Lung (tissue), 12 donors: ENCODE measurements around the gene MYD88. TPM values are rescaled to one million over a fixed set of nuclear protein-coding genes. Genes with fewer than 3 reads are reported as not detected.
A peak's percentile ranks its signal among the peaks of the same experiment; 100 is the strongest.

ENCODE experiments used
- ATAC-seq: fragments of 200-7000 bp; cut with Tn5 transposase; one replicate; pipeline ENCODE4 v1.9.1; 2020; ENCODE audit warnings: moderate number of reproducible peaks; ENCODE audit not compliant: insufficient read depth, low FRiP score
- DNase-seq, 3 donors: peaks; one replicate each; pipeline ENCODE4 v3.0.0-alpha.2; 2013 to 2017
- H3K27ac ChIP-seq, 2 donors: one replicate each; pipeline ENCODE4 v1.5.1; 2013; ENCODE audit warnings: mild to moderate bottlenecking in 2 of 2, moderate library complexity in 2 of 2, control low read depth in 1 of 2, inconsistent platforms in 1 of 2, low read depth in 1 of 2, low read length in 1 of 2
- H3K27me3 ChIP-seq, 3 donors: one replicate each; pipeline ENCODE4 v1.5.1; 2013; ENCODE audit warnings: low read length in 2 of 3; ENCODE audit not compliant: control insufficient read depth in 3 of 3, insufficient read depth in 3 of 3
- H3K36me3 ChIP-seq, 4 donors: one replicate each; pipeline ENCODE4 v1.5.1; 2013; ENCODE audit warnings: low read length in 4 of 4, mild to moderate bottlenecking in 1 of 4, moderate library complexity in 1 of 4; ENCODE audit not compliant: control insufficient read depth in 4 of 4, insufficient read depth in 4 of 4
- H3K4me1 ChIP-seq, 5 donors: one replicate each; pipeline ENCODE4 v1.5.1; 2013; ENCODE audit warnings: low read length in 5 of 5, mild to moderate bottlenecking in 2 of 5, moderate library complexity in 1 of 5; ENCODE audit not compliant: control insufficient read depth in 5 of 5, insufficient read depth in 5 of 5
- H3K4me3 ChIP-seq: one replicate; pipeline ENCODE4 v1.5.1; 2013; ENCODE audit warnings: mild to moderate bottlenecking, control low read depth, moderate library complexity
- H3K9ac ChIP-seq, 2 donors: one replicate each; pipeline ENCODE4 v1.5.1; 2013; ENCODE audit warnings: low read length in 2 of 2, control low read depth in 1 of 2; ENCODE audit not compliant: insufficient read depth in 1 of 2
- H3K9me3 ChIP-seq, 4 donors: one replicate each; pipeline ENCODE4 v1.5.1; 2013; ENCODE audit warnings: low read length in 3 of 4, mild to moderate bottlenecking in 1 of 4, moderate library complexity in 1 of 4; ENCODE audit not compliant: control insufficient read depth in 4 of 4, insufficient read depth in 3 of 4
- CTCF ChIP-seq: IDR thresholded peaks from 2 replicates; pipeline ENCODE4 v1.5.1; 2012; ENCODE audit warnings: mild to moderate bottlenecking; ENCODE audit errors: control extremely low read depth, extremely low read depth
- WGBS, 2 donors: extraction: QIAGEN DNeasy Blood & Tissue Kit; methylation state at CpG; one replicate each; pipeline ENCODE4 v1.1.7; 2013; 5-methylcytosine and 5-hydroxymethylcytosine counted together
- polyA plus RNA-seq, 2 donors: library from polyadenylated mRNA; stranded (reverse); fragments of 200-250 nt; gene quantifications; one replicate each; pipeline ENCODE4 v1.2.1, GENCODE V29; 2013
- total RNA-seq, 2 donors: library from RNA; depleted of rRNA in 1 of 2; stranded (reverse); fragments of >200 nt in 1 of 2; gene quantifications; one replicate each; pipeline ENCODE4 v1.2.1, GENCODE V29; 2014 to 2021
- donor health status: control.
- donor health status: control.
- donor health status: Bipolar disorder and iron deficiency.
- donor health status: healthy.
- donor health status: DM: yes; HTN: yes; CAD: no.

The MYD88 gene
- total and polyA plus RNA-seq, 4 donors, result 32.5 to 145 (median 60.3) TPM

- no peak overlapping the region for H3K9ac ChIP-seq
- ATAC-seq, result no peak
- no peaks in the 10 kb centered on the region for H3K9me3 ChIP-seq
- DNase-seq, result no peak
- H3K4me3 ChIP-seq, result no peak overlapping the region
- no peak for TF ChIP-seq CTCF
- peaks cover 13 to 61% (median 47%) of the 10 kb centered on the region in 4 donors for H3K36me3 ChIP-seq
- peaks cover 0 to 19% (median 0%) of the 10 kb centered on the region in 5 donors for H3K4me1 ChIP-seq
- WGBS, 2 donors, result 92 to 96% methylated on average over 5 of the region's 5 CpGs
- peak overlapping the region in 1 of 2 donors; percentile 26 for H3K27ac ChIP-seq
- no peaks in the 10 kb centered on the region for H3K27me3 ChIP-seq
These were observed 9.4 kb upstream of the MYD88 start for GRCh38 chr3:38129058-38129457.

- 74 to 76% methylated on average over 3 of the region's 3 CpGs for WGBS, 2 donors
- H3K36me3 ChIP-seq, result peaks cover 10 to 54% (median 48%) of the 10 kb centered on the region in 4 donors
- H3K9ac ChIP-seq, result no peak overlapping the region
- H3K27ac ChIP-seq, result no peak overlapping the region
- H3K27me3 ChIP-seq, result no peaks in the 10 kb centered on the region
- DNase-seq, result no peak
- no peaks in the 10 kb centered on the region for H3K9me3 ChIP-seq
- H3K4me1 ChIP-seq, result peaks cover 0 to 24% (median 0%) of the 10 kb centered on the region in 5 donors
- ATAC-seq, result no peak
- no peak for TF ChIP-seq CTCF
- H3K4me3 ChIP-seq, result no peak overlapping the region
These were observed 7.8 kb upstream of the MYD88 start for GRCh38 chr3:38130631-38131065.

GRCh38 chr3:38131621-38132369 is 6.7 kb upstream of the MYD88 start:
- DNase-seq, result peak in 2 of 3 donors; percentile 36 to 37
- H3K9me3 ChIP-seq, result no peaks in the 10 kb centered on the region
- 80 to 81% methylated on average over 6 of the region's 6 CpGs for WGBS, 2 donors
- TF ChIP-seq CTCF, result no peak
- ATAC-seq, result no peak
- H3K36me3 ChIP-seq, result peaks cover 6 to 44% (median 39%) of the 10 kb centered on the region in 4 donors
- H3K27ac ChIP-seq, result no peak overlapping the region
- H3K27me3 ChIP-seq, result no peaks in the 10 kb centered on the region
- no peak overlapping the region for H3K4me3 ChIP-seq
- no peak overlapping the region for H3K9ac ChIP-seq
- peaks cover 0 to 24% (median 0%) of the 10 kb centered on the region in 5 donors for H3K4me1 ChIP-seq

GRCh38 chr3:38133209-38133556 is 5.3 kb upstream of the MYD88 start:
- H3K27ac ChIP-seq, result peak overlapping the region in 1 of 2 donors; percentile 66
- peaks cover 0 to 37% (median 30%) of the 10 kb centered on the region in 4 donors for H3K36me3 ChIP-seq
- peaks cover 0 to 26% (median 5%) of the 10 kb centered on the region in 5 donors for H3K4me1 ChIP-seq
- no peaks in the 10 kb centered on the region for H3K27me3 ChIP-seq
- H3K9me3 ChIP-seq, result no peaks in the 10 kb centered on the region
- H3K4me3 ChIP-seq, result no peak overlapping the region
- ATAC-seq (no peak), DNase-seq (no peak)
- no peak overlapping the region for H3K9ac ChIP-seq
- whole genome bisulfite sequencing, 2 donors, result 82 to 84% methylated on average over 3 of the region's 3 CpGs
- no peak for TF ChIP-seq CTCF
